Fibroblast of peridontal ligament (primary cell): ENCODE results near the gene SMARCA2.

Experiments
- DNase-seq: peaks from one replicate; pipeline ENCODE4 v3.0.0-alpha.2; 2010; ENCODE audit errors: extremely low read depth

SMARCA2 gene

DNA sequence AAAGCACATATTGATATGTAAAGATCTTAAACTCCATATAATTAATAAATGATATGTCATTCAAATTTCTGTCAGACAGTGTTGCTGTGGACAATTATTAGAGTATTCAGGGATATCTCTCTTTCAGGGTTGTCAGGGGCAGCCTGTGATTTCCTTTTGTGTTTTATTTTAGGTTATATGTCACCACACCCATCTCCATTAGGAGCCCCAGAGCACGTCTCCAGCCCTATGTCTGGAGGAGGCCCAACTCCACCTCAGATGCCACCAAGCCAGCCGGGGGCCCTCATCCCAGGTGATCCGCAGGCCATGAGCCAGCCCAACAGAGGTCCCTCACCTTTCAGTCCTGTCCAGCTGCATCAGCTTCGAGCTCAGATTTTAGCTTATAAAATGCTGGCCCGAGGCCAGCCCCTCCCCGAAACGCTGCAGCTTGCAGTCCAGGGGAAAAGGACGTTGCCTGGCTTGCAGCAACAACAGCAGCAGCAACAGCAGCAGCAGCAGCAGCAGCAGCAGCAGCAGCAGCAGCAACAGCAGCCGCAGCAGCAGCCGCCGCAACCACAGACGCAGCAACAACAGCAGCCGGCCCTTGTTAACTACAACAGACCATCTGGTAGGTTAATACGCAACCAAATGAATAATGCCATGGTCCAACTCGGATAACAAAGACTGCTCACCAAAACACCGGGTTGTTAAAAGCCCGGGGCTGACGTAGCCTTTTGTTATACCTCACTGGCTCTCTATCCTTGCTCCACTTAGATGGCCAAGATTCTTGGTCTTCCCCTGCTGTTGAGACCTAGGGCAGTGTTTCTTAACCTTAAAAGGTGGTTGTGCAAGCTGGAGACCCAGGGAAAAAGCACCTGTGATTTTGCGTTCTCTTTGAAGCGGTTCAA is 24.4 kb downstream of the SMARCA2 start:
- no peak for DNase-seq

GRCh38 chr9:2040828-2041227 is 25.7 kb downstream of the SMARCA2 start:
- no peak for DNase-seq

DNA sequence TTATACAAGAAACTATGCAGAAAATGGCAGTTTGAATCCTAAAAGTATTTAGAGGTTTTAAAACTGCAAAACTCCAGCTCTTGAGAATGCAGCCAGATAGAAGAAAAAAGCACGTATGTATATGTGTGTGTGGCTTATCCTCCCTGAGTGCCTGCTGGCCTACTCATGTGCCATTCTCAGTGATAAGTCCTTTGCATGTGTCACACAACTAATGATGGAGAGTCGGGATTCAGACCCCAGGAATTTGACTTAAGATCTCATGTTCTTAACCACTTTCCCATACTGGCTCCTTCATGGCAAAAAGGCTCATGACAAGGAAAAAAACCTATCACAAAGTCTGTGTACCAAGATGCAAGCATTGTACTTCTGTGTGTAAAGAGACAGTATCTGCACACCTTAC is 26.6 kb downstream of the SMARCA2 start:
- DNase-seq, result no peak

GRCh38 chr9:2043243-2043642 is 28.1 kb downstream of the SMARCA2 start:
- no peak for DNase-seq

- DNase-seq, result no peak
Observed at GRCh38 chr9:2043881-2044462, 28.8 kb downstream of the SMARCA2 start.

- no peak for DNase-seq
Observed at GRCh38 chr9:2047144-2047671, 32.1 kb downstream of the SMARCA2 start.

DNA sequence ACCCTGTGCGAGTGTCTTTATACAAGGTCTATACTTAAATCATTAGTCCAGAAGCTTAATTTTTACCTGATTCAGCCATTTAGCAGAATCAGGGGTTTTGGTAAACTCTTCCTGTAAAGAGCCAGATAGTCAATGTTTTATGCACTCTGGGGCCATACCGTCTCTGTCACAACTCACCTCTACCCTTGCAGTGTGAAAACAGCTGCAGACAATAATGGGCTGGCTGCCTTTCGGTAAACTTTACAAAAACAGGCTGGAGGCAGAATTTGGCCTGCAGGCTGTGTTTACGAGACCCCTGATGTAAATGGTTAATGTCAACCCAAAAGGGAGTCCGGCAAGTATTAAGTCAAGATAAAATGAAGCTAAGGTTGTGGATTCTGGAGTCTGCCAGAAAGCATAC is 32.8 kb downstream of the SMARCA2 start:
- DNase-seq, result no peak

DNA sequence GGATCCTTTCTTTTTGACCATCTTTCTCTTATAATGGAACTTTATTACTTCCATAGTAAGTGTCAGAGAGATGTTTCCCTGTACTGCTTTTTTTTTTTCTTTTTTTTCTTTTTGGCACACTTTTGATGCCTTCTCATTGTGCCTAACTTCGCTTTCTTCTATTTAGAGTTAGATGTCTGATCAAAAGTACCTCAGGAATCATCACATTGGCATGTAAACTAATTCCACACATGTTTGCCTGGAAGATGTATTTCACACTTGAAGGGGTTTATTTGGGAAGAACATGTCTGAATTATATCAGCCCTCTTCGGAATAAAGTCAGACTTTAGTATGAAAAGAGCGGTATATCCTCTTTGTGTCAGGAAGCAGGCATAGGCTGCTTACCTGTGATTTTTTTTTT is 35.1 kb downstream of the SMARCA2 start:
- no peak for DNase-seq

DNA sequence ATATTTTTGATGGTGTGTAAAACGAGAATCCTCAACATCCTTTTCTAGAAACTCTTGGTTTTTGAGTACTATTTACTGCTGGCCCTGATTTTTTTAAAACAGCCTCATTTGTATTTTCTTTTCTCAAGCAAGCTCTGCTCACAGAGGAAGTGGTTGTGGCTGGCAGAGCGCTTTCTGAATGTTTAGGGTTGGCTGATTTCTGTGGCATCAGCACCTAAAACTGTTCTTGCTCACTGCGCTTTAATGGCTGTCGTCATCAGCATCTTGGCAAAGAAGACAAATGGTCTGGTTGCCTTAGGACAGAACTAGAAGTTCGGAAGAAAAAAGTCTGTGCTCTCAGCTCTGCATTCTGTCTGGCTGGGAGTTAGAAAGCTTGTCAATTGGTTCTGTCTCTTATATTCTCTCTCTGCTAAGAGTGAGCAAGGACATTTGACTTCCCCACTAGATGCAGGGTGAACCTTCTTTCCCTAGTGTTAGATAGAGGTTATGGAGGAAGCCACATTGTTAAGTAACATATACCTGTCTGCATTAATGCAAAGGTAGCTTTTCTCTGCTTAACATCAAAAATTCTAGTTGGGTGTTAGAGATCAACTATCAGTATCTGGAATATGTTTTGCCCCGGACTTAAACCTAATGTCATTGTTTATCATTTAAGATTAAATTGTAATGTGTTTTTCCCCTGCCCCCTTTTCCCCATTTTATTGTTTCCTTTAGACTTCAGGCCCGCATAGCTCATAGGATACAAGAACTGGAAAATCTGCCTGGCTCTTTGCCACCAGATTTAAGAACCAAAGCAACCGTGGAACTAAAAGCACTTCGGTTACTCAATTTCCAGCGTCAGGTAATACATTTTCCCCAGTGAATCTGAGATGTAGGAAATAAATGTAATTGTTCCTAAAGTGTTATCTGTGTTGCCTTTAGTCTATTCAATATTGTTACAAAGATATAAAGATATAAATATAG is 39.0 kb downstream of the SMARCA2 start:
- peak; percentile 90 for DNase-seq

DNA sequence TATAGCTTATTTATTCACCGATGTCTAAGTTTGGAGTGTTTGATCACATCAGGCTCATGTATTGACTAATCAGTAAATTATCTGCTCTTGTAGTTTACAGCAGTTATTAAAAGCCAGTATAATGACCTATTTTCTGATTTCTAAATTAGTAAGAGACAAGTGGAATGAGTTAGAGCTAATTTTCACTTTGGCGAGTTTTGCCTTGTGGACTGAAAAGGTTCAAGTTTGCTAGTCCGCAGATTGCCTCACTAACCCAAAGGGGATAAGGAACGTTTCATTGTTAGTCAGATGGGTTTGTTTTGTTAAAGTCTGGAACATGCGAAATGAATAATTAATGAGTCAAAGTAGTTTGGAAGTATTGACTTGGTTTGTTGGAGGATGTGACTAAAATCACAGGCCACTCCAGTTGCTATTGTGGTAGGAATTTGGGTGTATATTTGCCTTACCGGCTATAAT is 40.1 kb downstream of the SMARCA2 start:
- DNase-seq, result peak; percentile 39

DNA sequence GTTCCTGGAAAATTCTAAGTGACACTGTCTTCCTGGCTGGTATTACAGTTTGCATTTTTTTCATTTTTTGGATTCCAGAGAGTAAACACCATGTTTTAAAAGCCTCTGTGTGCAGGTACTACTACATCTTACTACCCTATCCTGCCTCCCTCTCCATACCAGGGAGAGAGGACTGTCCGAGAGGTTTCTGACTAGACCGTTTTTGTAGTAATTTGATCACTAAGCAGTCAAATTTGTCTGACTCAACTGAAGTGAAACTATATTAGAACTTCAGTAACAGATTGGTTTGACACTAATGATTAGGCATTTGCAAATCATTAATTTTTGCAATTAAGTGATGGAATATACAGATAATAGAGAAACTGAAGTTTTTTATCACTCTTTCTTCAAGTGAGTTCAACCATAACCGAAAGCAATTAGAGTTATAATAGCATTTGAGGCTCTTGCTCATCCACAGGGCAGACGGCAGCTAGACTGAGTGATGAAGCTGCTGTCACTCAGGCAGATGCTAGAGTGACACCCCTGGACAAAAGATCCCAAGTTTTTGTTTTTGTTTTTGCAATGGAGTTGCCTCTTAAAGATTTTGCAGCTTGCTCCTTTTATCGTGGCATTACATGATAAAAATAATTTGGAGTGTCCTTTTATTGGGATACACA is 44.3 kb downstream of the SMARCA2 start:
- no peak for DNase-seq

GRCh38 chr9:2060424-2060823 is 45.3 kb downstream of the SMARCA2 start:
- DNase-seq, result peak; percentile 30

DNA sequence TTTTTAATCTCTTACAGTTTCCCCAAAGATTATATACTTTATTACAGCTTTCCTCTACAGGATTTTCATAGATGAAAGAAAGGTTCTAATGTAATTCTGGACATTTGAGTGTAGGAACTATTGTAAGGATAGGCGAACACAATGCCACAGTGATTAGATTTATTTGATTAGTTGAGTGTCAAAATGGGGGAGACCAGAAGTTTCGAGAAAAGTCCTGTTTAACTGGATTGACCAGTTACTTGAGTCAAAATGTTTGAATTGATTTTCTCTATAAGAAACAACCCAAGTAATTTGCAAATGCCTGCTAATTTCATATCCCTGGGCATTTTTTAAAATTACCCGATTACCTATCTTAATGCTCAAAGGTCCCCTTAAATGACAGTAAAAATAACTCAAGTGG is 50.6 kb downstream of the SMARCA2 start:
- no peak for DNase-seq

DNA sequence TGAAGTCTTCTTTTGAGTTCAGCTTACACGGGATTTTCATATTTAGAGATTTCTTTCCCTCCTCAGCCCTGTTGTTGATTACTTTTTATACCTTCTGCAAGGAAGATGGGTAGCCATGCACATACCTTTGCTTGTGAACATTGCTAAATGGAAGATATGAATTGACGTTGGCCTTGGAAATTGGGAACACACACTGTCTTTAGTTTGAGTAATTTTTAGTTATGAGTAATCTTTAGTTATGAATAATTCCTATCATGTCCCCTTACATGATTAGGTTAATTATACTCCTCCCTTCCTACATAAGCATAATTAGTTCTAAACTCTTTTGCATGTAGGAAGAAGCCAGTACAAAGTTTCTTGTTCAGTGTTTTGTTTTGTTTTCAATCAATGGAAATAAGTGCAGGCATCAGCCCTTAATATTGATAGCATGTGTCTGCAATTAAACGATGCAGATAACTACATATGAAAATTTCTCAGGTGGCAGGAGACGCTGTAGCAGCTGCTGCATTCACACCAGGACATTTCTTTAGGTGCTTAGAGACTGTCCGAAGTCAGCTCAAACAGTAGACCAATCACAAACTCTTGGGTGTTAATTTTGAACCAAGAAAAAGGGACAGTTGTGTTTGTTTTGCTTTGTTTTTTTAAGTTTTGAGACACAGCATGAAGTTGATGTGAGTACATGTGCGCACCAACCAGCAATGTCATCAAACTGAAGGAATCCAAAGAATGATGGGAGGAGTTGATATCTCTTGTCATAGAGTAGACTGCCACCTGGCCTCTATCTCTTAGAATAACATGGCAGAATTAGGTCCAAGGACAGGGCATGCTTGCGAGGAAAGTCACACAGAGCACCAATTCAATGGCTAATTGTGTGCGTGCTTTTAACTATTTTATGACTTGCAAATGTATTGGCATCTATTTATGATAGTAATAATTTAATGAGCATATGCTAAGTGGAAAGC is 51.4 kb downstream of the SMARCA2 start:
- peak; percentile 30 for DNase-seq

DNA sequence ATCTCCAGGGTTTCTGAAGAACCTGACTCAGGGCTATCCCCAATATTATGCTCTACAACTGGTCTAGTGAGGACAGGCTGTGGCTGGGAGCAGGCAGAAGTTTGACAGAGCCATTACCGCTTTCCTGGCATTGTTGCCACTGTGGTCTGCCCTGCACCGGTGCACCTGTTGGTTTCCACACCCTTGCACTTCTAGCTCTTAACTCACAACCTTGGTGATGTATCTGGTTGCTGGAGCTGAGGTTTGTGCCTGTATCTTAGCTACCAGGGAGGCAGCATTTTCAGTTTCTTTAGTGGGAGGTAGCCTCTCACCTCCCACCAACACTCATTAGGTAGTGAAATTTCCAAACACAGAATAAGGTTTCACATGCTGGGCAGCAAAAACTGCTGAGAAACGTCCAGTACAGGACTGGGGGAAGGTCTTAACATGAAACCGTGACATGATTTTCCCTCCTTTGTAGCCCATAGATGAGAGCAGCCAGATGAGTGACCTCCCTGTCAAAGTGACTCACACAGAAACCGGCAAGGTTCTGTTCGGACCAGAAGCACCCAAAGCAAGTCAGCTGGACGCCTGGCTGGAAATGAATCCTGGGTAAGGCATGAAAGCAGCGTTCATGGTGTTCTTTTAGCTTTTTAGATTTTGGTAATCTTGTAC is 57.7 kb downstream of the SMARCA2 start:
- DNase-seq, result no peak

DNA sequence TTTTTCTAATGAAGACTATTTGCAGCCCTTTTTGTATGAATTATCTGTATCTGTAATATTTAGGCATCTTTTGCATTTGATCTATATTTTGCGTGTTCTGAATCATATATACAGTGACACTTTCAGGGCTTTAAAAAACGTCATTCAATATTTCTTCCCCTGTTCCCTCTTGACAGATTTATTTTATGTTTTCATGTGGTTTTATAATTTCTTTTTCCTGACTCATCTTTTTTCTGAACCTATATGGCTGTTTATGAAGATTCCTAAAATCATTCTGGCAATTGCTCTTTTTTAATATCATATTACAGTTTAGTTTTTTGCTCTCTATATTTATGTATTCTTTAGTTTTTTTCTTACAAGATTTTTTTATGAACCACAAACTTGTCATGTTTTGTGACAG is 67.6 kb downstream of the SMARCA2 start:
- DNase-seq, result no peak

- no peak for DNase-seq
Observed at GRCh38 chr9:2083479-2083878, 68.3 kb downstream of the SMARCA2 start.

- peak; percentile 76 for DNase-seq
Observed at GRCh38 chr9:2085716-2086115, 70.6 kb downstream of the SMARCA2 start.

DNA sequence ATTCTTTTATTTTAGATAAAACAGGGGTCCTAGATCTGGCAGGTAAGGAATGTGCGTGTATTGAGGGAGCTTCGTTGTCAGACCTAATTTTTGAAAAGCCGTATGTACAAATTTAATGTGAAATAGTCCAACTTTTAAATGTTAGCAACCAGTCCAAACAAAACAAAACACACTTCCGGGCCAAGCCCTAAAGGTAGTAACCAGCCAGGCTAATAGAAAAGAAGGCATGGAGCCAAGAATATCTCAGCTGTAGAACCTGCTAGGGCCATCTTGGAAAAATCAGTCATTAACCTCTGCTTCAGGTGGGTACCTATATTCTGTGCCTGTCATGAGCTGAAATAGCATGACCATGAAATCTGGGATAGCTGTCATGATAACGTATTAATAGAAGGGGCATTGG is 71.0 kb downstream of the SMARCA2 start:
- DNase-seq, result no peak

GRCh38 chr9:2086971-2087370 is 71.8 kb downstream of the SMARCA2 start:
- DNase-seq, result no peak
